Tibial artery (tissue), 4 donors: ENCODE measurements around the gene PDCL3.

Experiments
- DNase-seq, 2 donors: peaks; one replicate each; pipeline ENCODE4 v3.0.0-alpha.2; 2019
- H3K27ac ChIP-seq, 2 donors: fragments of 200-600 bp; sonication (generic) in 1 of 2; 1 replicate in 1 of 2; 2 replicates in 1 of 2; pipeline ENCODE4 v1.5.1; 2018 to 2019; ENCODE audit warnings: mild to moderate bottlenecking in 1 of 2
- H3K27me3 ChIP-seq, 2 donors: fragments of 200-600 bp; sonication (generic) in 1 of 2; one replicate each; pipeline versions ENCODE4 v1.5.1 to v1.6.0; 2016 to 2019
- H3K36me3 ChIP-seq, 3 donors: fragments of 200-600 bp; sonication (generic) in 2 of 3; one replicate each; pipeline ENCODE4 v1.5.1; 2016 to 2019; ENCODE audit warnings: mild to moderate bottlenecking in 2 of 3
- H3K4me1 ChIP-seq, 4 donors: fragments of 200-600 bp; sonication (generic) in 2 of 4; 1 replicate in 3 of 4; 2 replicates in 1 of 4; pipeline ENCODE4 v1.5.1; 2016 to 2019
- H3K4me3 ChIP-seq, 2 donors: fragments of 200-600 bp; sonication (generic) in 1 of 2; 1 replicate in 1 of 2; 2 replicates in 1 of 2; pipeline ENCODE4 v1.5.1; 2018 to 2019; ENCODE audit warnings: mild to moderate bottlenecking in 2 of 2
- H3K9me3 ChIP-seq, 3 donors: fragments of 200-600 bp; sonication (generic) in 1 of 3; one replicate each; pipeline ENCODE4 v1.5.1; 2016 to 2019
- intact Hi-C: fragments of 100-400 bp; cut with DNase I; formaldehyde crosslinking; loops from one replicate; pipeline ENCODE4 v1.15.0; 2023; ENCODE audit warnings: low total_unique reads
- TF ChIP-seq, protein P1 (sequence below), 2 experiments: fragments of 200-600 bp in 1 of 2; fragments of 450-650 bp in 1 of 2; IDR thresholded peaks; one replicate each; pipeline ENCODE4 v1.5.1; 2017 to 2019; ENCODE audit warnings: antibody characterized with exemption in 2 of 2, mild to moderate bottlenecking in 1 of 2, moderate library complexity in 1 of 2

The PDCL3 gene

GRCh38 chr2:100603948-100604633 lies 41.3 kb downstream of the PDCL3 start:
- TF ChIP-seq, protein P1, sequence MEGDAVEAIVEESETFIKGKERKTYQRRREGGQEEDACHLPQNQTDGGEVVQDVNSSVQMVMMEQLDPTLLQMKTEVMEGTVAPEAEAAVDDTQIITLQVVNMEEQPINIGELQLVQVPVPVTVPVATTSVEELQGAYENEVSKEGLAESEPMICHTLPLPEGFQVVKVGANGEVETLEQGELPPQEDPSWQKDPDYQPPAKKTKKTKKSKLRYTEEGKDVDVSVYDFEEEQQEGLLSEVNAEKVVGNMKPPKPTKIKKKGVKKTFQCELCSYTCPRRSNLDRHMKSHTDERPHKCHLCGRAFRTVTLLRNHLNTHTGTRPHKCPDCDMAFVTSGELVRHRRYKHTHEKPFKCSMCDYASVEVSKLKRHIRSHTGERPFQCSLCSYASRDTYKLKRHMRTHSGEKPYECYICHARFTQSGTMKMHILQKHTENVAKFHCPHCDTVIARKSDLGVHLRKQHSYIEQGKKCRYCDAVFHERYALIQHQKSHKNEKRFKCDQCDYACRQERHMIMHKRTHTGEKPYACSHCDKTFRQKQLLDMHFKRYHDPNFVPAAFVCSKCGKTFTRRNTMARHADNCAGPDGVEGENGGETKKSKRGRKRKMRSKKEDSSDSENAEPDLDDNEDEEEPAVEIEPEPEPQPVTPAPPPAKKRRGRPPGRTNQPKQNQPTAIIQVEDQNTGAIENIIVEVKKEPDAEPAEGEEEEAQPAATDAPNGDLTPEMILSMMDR (IDR thresholded peaks at IDR 0.05): no peak
- DNase-seq: no peak
- H3K9me3 ChIP-seq: no peaks in the 10 kb centered on the region
- H3K36me3 ChIP-seq: no peaks in the 10 kb centered on the region
- intact Hi-C loops: no loop called here
- H3K4me3 ChIP-seq: no peak overlapping the region
- H3K27ac ChIP-seq: peak overlapping the region in 1 of 2 donors; percentile 48
- peaks cover 0 to 19% (median 10%) of the 10 kb centered on the region in 4 donors for H3K4me1 ChIP-seq
- no peaks in the 10 kb centered on the region for H3K27me3 ChIP-seq

DNA sequence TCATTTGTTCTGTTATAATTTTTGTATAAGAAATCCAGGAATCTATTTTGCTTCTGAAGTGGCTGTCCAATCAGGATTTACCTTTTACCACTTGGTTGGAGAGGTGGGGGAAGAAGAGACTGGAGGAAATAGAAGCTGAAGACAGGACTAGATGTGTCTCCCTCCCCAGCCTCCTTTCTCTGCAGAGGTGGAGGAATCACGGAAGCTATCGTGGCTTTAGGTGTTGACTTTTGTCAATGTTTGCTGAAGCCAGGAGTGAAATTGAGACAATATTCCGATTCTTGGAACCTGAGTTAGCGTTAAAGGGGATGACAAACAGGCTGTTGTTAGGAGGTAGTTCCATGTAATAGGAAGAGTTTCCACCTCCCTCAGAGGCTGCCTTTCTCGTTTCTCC lies 43.5 kb downstream of the PDCL3 start:
- Histone ChIP-seq H3K36me3 (no peaks in the 10 kb centered on the region), H3K4me1 (peaks cover 0 to 19% (median 10%) of the 10 kb centered on the region in 4 donors), H3K9me3 (no peaks in the 10 kb centered on the region), H3K27ac (no peak overlapping the region), H3K27me3 (peaks cover 0 to 2% of the 10 kb centered on the region in 2 donors), H3K4me3 (no peak overlapping the region)
- intact Hi-C loops: loop anchor here (5.0 kb wide), 1 partner anchor 376 kb away; no protein-coding TSS in a partner anchor
- DNase-seq: no peak
- TF ChIP-seq, protein P1 (IDR thresholded peaks at IDR 0.05): no peak

DNA sequence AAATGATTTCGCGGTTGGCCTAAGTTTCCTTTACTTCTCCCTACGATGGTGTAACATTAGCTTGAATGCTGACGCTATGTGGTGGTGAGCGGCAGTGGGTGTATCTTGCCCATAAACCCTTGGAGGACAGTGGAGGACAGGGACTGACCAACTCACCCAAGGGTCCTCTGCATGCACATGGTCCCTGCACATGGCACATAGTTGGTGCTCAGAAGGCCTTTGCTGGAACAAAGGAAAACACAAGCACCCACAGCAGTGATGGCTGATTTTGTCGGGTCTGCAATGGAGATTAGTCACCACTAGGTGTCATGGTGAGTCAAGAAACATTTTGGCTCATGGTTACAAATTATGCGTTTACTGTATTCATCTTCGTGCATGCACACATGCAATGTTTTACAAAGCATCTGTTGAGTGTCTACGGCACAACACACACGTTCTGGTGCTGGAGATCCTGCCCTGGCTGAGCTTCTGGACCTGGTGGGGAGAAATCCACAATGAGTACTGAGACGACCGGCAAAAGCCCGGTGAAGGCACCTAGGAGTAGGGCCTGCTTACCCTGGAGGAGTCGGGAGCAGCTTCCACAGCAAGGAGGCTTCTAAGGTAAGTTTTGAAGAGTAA lies 44.0 kb downstream of the PDCL3 start:
- Histone ChIP-seq H3K9me3 (no peaks in the 10 kb centered on the region), H3K27me3 (peaks cover 0 to 6% of the 10 kb centered on the region in 2 donors), H3K27ac (no peak overlapping the region), H3K4me1 (peaks cover 0 to 19% (median 10%) of the 10 kb centered on the region in 4 donors), H3K36me3 (no peaks in the 10 kb centered on the region), H3K4me3 (no peak overlapping the region)
- TF ChIP-seq, protein P1 (IDR thresholded peaks at IDR 0.05): peak; percentile 71 to 73
- DNase-seq: no peak
- intact Hi-C loops: loop anchor here (5.0 kb wide), 1 partner anchor 375 kb away; no protein-coding TSS in a partner anchor

GRCh38 chr2:100610381-100610831 lies 47.6 kb downstream of the PDCL3 start:
- H3K4me1 ChIP-seq: no peaks in the 10 kb centered on the region
- peak; percentile 43 to 76 for DNase-seq
- H3K27me3 ChIP-seq: peaks cover 0 to 13% of the 10 kb centered on the region in 2 donors
- no peaks in the 10 kb centered on the region for H3K36me3 ChIP-seq
- intact Hi-C loops: no loop called here
- no peaks in the 10 kb centered on the region for H3K9me3 ChIP-seq
- no peak overlapping the region for H3K4me3 ChIP-seq
- H3K27ac ChIP-seq: no peak overlapping the region
- TF ChIP-seq, protein P1 (IDR thresholded peaks at IDR 0.05): peak; percentile 38 to 41

DNA sequence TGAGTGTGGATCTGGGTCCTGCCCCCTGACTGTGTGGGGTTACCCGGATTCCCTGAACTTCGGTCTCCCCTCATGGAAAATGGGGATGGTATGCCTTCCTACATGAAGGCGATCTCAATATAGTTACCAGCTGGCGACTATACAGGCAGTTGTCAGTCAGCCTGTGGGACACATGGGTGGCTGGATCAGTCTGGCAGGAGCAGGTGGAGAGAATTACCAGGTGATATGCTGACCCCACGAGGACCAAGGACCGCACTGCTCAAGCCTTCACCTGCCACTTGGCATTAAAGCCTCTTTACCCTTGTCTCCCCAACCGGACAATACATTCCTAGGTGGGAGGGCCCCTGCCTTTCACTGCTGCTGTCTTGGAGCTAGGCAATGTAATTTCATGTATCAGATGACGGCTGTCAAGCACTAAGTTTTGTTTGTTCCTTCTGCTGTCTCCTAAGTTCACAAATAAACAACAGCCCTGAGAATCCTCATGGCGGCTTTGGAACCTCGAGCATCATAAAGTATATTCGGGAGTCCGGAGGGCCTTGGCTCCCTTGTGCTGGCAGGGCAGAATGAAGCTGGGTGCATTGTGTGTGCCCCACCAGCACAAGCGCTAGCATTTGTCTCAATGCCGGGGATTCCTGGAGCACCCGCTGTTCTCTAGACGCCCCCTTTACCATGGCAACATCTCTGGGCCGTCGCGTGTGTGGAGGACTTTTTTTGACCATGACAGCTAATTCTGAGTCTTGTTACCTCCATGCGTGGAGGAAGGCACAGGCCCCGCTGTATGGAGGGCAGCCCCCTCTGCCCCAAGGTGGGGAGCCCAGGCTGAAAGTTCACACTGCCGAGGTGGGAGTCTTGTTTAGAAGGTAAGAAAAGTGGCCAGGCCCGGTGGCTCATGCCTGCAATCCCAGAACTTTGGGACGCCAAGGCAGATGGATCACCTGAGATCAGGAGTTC lies 48.6 kb downstream of the PDCL3 start:
- intact Hi-C loops: no loop called here

More for the DNA sequence above, 48.6 kb downstream of the PDCL3 start:
- DNase-seq: no peak
- H3K27me3 ChIP-seq: peaks cover 0 to 13% of the 10 kb centered on the region in 2 donors
- H3K27ac ChIP-seq: no peak overlapping the region
- H3K36me3 ChIP-seq: no peaks in the 10 kb centered on the region
- TF ChIP-seq, protein P1 (IDR thresholded peaks at IDR 0.05): no peak
- no peaks in the 10 kb centered on the region for H3K4me1 ChIP-seq
- no peaks in the 10 kb centered on the region for H3K9me3 ChIP-seq
- no peak overlapping the region for H3K4me3 ChIP-seq
